ENCODE data around the gene ZNF333.

Gene ZNF333

DNA sequence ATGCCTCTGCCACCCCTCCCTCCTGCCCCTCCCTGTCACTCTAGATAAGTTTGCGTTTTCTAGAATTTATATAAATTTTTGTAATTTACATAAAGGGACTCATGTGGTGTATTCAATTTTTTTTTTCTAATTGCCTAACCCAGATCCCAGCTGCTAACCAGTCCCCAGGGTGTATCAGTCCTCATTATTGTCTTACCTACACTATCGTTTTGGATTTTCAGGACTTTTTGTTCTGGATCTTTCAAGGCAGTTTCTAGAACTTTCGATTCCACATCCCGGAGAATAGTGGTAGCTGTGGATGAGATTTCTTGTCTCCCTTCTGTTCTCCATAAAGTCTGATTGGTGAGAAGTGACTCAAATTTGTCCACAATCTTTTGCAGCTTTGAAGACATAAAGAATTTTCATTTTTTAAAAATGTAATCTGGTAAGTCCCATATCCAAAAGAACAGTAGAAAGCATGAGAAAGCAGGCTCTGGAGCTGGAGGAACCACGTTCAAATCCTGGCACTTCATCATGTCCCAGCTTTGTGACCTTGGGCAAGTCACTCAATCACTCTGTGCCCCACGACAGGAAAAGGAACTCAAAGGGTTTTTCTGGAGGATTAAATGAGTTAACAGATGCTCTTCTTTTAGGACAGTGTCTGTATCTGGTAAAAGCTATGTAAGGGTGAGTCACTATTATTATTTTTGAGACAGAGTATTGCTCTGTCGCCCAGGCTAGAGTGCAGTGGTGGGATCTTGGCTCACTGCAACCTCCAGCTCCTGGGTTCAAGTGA, 34.9 kb upstream of the ZNF333 start:
- no peak for TF ChIP-seq POLR2AphosphoS5 (IDR thresholded peaks at IDR 0.05; ENCODE audit: low read depth, low read length)
- TF ChIP-seq, protein P1, sequence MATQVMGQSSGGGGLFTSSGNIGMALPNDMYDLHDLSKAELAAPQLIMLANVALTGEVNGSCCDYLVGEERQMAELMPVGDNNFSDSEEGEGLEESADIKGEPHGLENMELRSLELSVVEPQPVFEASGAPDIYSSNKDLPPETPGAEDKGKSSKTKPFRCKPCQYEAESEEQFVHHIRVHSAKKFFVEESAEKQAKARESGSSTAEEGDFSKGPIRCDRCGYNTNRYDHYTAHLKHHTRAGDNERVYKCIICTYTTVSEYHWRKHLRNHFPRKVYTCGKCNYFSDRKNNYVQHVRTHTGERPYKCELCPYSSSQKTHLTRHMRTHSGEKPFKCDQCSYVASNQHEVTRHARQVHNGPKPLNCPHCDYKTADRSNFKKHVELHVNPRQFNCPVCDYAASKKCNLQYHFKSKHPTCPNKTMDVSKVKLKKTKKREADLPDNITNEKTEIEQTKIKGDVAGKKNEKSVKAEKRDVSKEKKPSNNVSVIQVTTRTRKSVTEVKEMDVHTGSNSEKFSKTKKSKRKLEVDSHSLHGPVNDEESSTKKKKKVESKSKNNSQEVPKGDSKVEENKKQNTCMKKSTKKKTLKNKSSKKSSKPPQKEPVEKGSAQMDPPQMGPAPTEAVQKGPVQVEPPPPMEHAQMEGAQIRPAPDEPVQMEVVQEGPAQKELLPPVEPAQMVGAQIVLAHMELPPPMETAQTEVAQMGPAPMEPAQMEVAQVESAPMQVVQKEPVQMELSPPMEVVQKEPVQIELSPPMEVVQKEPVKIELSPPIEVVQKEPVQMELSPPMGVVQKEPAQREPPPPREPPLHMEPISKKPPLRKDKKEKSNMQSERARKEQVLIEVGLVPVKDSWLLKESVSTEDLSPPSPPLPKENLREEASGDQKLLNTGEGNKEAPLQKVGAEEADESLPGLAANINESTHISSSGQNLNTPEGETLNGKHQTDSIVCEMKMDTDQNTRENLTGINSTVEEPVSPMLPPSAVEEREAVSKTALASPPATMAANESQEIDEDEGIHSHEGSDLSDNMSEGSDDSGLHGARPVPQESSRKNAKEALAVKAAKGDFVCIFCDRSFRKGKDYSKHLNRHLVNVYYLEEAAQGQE (IDR thresholded peaks at IDR 0.05; ENCODE audit: insufficient read depth in 1 of 2, low read depth in 2 of 2, low read length in 2 of 2): no peak
- no peak for TF ChIP-seq TAF1 (IDR thresholded peaks at IDR 0.05; ENCODE audit: borderline replicate concordance, insufficient read depth, low read length)
- no peak for TF ChIP-seq SIN3A (IDR thresholded peaks at IDR 0.05; ENCODE audit: borderline replicate concordance, insufficient read depth, low read length)

DNA sequence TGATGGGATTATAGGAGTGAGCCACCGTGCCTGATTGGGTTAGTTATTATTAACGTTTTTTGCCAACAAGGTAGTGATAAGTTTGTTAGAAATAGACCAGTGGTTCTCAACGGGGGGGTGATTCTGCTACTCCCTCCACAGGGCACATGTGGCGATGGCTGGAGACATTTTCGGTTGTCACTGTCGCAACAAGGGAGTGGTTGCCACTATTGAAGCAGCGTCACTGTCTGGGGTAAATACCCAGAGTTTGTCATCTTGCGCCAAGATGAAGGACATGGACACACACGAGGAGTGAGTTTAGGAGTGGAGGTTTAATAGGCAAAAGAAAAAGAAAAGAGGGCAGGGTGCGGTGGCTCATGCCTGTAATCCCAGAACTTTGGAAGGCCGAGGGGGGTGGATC, 34.1 kb upstream of the ZNF333 start:
- TF ChIP-seq, protein P1 (IDR thresholded peaks at IDR 0.05; ENCODE audit: insufficient read depth in 1 of 2, low read depth in 2 of 2, low read length in 2 of 2): no peak
- TF ChIP-seq SIN3A (IDR thresholded peaks at IDR 0.05; ENCODE audit: borderline replicate concordance, insufficient read depth, low read length) (no peak), POLR2AphosphoS5 (IDR thresholded peaks at IDR 0.05; ENCODE audit: low read depth, low read length) (no peak), FOXP2 (optimal IDR thresholded peaks at IDR 0.05; ENCODE audit: borderline replicate concordance, extremely low read depth, extremely low read length, insufficient read depth) (no peak), TAF1 (IDR thresholded peaks at IDR 0.05; ENCODE audit: borderline replicate concordance, insufficient read depth, low read length) (no peak)

DNA sequence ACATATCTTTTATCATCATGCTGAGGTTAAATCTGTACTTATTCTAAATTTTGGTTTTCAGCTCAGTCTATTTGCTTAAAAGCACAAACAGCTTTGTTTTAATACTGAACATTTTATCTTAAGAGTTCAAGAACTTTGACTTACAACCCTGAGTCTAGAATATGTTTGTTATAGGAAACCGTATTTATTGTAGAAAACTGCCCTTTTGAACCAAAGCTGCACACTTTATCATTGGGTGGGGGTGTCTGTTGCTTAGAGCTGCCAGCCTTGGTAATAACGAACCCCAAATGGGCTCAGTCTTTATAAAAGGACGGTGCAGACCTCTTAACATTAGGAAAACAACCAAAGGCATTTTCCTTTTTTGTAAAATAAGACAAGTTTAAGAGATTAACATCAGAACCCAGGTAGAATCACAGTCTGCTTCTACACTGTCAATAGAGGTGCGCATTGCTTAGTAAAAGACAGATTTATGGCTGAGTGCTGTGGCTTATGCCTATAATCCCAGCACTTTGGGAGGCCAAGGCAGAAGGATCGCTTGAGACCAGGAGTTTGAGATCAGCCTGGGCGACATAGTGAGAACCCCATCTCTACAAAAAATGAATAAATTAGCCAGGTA, 29.9 kb upstream of the ZNF333 start:
- TF ChIP-seq, protein P1 (IDR thresholded peaks at IDR 0.05; ENCODE audit: insufficient read depth in 1 of 2, low read depth in 2 of 2, low read length in 2 of 2): no peak
- no peak for TF ChIP-seq SIN3A (IDR thresholded peaks at IDR 0.05; ENCODE audit: borderline replicate concordance, insufficient read depth, low read length)

GRCh38 chr19:14661372-14661924, 28.4 kb upstream of the ZNF333 start:
- TF ChIP-seq POLR2AphosphoS5 (IDR thresholded peaks at IDR 0.05; ENCODE audit: low read depth, low read length): no peak
- no peak for TF ChIP-seq TAF1 (IDR thresholded peaks at IDR 0.05; ENCODE audit: borderline replicate concordance, insufficient read depth, low read length)
- no peak for TF ChIP-seq FOXP2 (optimal IDR thresholded peaks at IDR 0.05; ENCODE audit: borderline replicate concordance, extremely low read depth, extremely low read length, insufficient read depth)
- TF ChIP-seq, protein P1 (IDR thresholded peaks at IDR 0.05; ENCODE audit: insufficient read depth in 1 of 2, low read depth in 2 of 2, low read length in 2 of 2): no peak
- TF ChIP-seq SIN3A (IDR thresholded peaks at IDR 0.05; ENCODE audit: borderline replicate concordance, insufficient read depth, low read length): no peak

All from PFSK-1 (cell line).